Measurements from ENCODE around the gene CHAT.

The CHAT gene

DNA sequence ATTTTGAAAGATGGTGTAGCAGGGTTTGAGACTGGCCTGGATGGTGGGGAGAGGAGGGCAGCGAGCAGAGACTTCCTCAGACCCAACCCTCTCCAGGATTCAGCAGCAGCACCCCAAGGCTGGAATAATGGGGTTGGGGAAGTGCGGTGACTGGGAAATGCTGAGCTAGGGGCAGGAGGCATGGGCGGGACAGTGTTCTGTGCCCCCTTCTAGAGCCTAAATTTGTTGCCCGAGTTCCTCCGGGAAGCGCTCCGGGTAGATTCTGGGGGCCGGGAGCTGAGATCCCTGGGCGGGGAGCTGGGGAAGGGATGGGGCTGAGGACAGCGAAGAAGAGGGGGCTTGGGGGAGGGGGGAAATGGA is at the start of gene CHAT:
TSS of gene CHAT (plus strand) at position 156 of the 360 bp plus-strand sequence. CDS start at position 309, 153 bp downstream.
- no peak for DNase-seq (ENCODE audit: extremely low read depth, low read depth)
- TF ChIP-seq, protein P1, sequence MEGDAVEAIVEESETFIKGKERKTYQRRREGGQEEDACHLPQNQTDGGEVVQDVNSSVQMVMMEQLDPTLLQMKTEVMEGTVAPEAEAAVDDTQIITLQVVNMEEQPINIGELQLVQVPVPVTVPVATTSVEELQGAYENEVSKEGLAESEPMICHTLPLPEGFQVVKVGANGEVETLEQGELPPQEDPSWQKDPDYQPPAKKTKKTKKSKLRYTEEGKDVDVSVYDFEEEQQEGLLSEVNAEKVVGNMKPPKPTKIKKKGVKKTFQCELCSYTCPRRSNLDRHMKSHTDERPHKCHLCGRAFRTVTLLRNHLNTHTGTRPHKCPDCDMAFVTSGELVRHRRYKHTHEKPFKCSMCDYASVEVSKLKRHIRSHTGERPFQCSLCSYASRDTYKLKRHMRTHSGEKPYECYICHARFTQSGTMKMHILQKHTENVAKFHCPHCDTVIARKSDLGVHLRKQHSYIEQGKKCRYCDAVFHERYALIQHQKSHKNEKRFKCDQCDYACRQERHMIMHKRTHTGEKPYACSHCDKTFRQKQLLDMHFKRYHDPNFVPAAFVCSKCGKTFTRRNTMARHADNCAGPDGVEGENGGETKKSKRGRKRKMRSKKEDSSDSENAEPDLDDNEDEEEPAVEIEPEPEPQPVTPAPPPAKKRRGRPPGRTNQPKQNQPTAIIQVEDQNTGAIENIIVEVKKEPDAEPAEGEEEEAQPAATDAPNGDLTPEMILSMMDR (IDR thresholded peaks at IDR 0.05; ENCODE audit: low read depth, low read length, missing control alignments), result no peak
- H3K4me3 ChIP-seq (replicated peaks; ENCODE audit: low read depth, low read length), result no peak within 1 kb of the TSS

DNA sequence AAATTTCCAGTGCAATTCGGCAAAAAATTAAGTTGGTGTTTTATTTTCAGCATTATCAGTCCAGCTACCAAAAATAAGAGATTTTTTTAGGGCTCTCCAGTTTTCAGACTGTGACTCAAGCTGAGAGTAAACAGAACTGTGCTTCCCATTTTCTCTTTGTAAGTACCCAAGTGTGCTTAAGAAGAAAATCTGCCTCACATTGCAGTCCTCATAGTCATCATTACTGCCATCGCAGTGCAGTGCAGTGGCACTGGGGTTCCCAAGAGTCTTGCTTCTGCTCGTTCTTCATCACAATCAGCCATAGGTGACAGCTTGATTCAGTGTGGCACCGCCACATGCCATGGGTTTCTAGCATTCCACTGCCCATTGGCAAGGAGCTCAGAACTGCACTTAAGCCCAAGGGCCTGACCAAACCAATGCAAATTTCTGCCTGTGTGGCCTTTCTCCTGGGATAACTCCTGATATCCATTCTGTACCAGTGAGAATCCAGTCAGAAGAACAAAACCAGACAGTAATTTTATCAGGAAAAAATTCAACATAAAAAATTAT is 49.3 kb upstream of the CHAT start:
- H3K4me3 ChIP-seq (replicated peaks; ENCODE audit: low read depth, low read length), result no peak overlapping the region
- TF ChIP-seq, protein P1 (IDR thresholded peaks at IDR 0.05; ENCODE audit: low read depth, low read length, missing control alignments), result no peak
- no peak for DNase-seq (ENCODE audit: extremely low read depth, low read depth)

DNA sequence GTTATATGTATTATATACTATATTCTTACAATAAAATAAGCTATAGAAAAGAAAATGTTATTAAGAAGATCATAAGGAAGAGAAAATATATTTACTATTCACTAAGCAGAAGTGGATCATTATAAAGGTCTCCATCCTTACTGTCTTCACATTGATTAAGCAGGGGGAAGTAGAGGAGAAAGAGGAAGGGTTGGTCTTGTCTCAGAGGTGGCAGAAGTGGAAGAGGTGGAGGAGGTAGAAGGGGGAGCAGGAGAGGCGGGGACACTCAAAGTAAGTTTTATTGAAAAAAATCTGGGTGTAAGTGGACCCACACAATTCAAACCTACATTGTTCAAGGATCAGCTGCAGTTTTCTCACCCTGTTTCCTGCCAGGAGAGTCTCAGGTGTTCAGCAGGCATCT is 46.0 kb upstream of the CHAT start:
- TF ChIP-seq, protein P1 (IDR thresholded peaks at IDR 0.05; ENCODE audit: low read depth, low read length, missing control alignments), result no peak
- DNase-seq (ENCODE audit: extremely low read depth, low read depth), result no peak
- H3K4me3 ChIP-seq (replicated peaks; ENCODE audit: low read depth, low read length), result no peak overlapping the region

DNA sequence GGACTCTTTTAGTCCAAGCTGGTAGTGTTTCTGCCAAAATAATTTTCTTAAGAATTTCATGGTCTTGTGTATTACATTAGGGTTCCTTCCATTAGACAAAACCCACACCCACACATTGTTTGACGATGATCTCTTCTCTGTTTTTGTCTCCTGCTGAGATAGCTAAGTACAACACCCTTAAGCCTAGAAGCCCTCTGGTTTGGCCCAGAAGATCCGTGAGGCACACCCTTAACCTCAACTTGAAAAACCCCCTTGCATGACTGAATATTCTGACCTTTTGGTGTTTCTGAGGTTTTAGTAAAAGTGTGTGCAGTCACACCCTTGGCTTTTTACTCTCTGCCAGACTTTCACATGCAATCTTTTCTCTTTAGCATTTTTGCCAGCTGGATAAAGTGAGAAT is 45.6 kb upstream of the CHAT start:
- no peak for DNase-seq (ENCODE audit: extremely low read depth, low read depth)
- no peak overlapping the region for H3K4me3 ChIP-seq (replicated peaks; ENCODE audit: low read depth, low read length)
- TF ChIP-seq, protein P1 (IDR thresholded peaks at IDR 0.05; ENCODE audit: low read depth, low read length, missing control alignments), result no peak

DNA sequence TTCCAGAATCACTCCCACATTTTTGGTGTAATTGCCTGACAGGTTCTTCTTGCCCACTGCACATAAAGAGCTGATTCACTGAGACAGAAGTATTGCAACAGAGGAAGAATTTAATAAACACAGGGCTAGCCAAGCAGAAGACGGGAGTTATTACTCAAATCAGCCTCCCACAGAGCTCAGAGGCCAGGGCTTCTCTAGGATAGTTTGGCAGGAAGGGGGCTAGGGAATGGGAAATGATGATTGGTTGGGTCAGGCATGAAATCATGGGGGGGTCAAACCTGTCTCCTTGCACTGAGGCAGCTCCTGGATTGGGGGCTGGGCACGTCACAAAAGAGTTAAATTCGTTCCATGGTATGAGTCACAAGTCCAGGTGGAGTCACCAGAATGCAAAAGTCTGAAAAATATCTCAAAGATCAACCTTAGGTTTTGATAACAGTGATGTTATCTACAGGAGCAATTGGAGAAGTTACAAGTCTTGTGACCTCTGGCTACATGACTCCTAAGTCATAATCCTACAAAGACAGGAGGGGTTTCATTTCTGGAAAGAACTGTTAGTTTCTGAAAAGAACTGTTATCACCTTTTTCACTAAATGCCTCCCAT is 44.7 kb upstream of the CHAT start:
- TF ChIP-seq, protein P1 (IDR thresholded peaks at IDR 0.05; ENCODE audit: low read depth, low read length, missing control alignments), result no peak
- H3K4me3 ChIP-seq (replicated peaks; ENCODE audit: low read depth, low read length), result no peak overlapping the region
- DNase-seq (ENCODE audit: extremely low read depth, low read depth), result no peak

DNA sequence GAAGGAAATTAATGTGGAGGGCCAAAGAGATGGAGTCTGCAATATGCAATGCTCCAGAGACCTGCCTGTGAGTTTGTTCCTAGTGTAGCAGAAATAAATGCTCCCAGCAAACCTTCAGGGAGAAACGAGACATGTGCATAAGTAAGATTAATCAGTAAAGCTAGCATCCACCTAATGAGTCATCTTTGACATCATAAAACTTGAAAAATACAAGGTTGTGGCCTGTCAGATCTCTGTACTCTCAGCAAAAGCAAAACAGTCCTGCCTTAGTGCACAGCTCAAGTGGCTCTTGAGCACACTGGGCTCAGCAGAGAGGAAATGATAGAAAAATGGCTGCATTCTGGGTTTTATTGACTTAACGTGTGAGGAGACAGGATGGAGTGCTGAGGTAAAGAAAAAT is 42.4 kb upstream of the CHAT start:
- TF ChIP-seq, protein P1 (IDR thresholded peaks at IDR 0.05; ENCODE audit: low read depth, low read length, missing control alignments), result no peak
- H3K4me3 ChIP-seq (replicated peaks; ENCODE audit: low read depth, low read length), result no peak overlapping the region
- DNase-seq (ENCODE audit: extremely low read depth, low read depth), result no peak
